Endothelial cell of umbilical vein (primary cell): Measurements from ENCODE around the gene GATA2. TPM values are rescaled to one million over a fixed set of nuclear protein-coding genes. Genes with fewer than 3 reads are reported as not detected.

Experiments
- BruUV-seq: library from RNA; stranded (reverse); fragments of 400-500 nt; replicated peaks from 2 replicates; lab custom pipeline; 2021; lab: Mats Ljungman, UMichigan
- CTCF ChIA-PET: fragments of 300-600, 350-600 bp; sonication (Branson Sonifier 250); formaldehyde crosslinking; loops from one replicate; lab custom pipeline; 2021; ENCODE audit warnings: antibody characterized with exemption, inconsistent platforms; lab: Charles Lee
- POLR2A ChIA-PET: fragments of 300-600, 350-600 bp; sonication (Branson Sonifier 250); formaldehyde crosslinking; loops from one replicate; lab custom pipeline; 2021; ENCODE audit warnings: antibody characterized with exemption, inconsistent platforms; lab: Charles Lee
- DNase-seq: peaks from one replicate; pipeline ENCODE4 v3.0.0-alpha.2; 2011; ENCODE audit warnings: low read depth, low spot score
- FAIRE-seq: peaks from 2 replicates; lab custom pipeline; 2011; peaks lifted over from hg19 to GRCh38; lab: Jason Lieb, UNC
- H2AFZ ChIP-seq: 2 replicates; pipeline ENCODE4 v1.6.0; 2012; ENCODE audit warnings: low read depth, low read length, control low read depth, inconsistent platforms
- H3K27ac ChIP-seq: 2 replicates; pipeline ENCODE4 v1.5.1; 2011; ENCODE audit warnings: low read depth, mild to moderate bottlenecking, control low read depth, low read length, moderate library complexity; ENCODE audit not compliant: insufficient read depth
- H3K27me3 ChIP-seq, 2 experiments: 2 replicates each; pipeline versions ENCODE4 v1.6.0 to v1.6.1; 2011; ENCODE audit warnings: low read length in 2 of 2, mixed read lengths in 1 of 2; ENCODE audit not compliant: control insufficient read depth in 2 of 2, insufficient read depth in 2 of 2
- H3K36me3 ChIP-seq, 2 experiments: 2 replicates in 1 of 2; 3 replicates in 1 of 2; pipeline ENCODE4 v1.5.1; 2011; ENCODE audit warnings: low read length in 2 of 2, mild to moderate bottlenecking in 1 of 2, moderate library complexity in 1 of 2; ENCODE audit not compliant: control insufficient read depth in 2 of 2, insufficient read depth in 2 of 2; ENCODE audit errors: extremely low read depth in 1 of 2
- H3K4me1 ChIP-seq: 3 replicates; pipeline ENCODE4 v1.5.1; 2011; ENCODE audit warnings: mild to moderate bottlenecking, low read length; ENCODE audit not compliant: control insufficient read depth, insufficient read depth; ENCODE audit errors: extremely low read depth
- H3K4me2 ChIP-seq: 2 replicates; pipeline ENCODE4 v1.6.1; 2011; ENCODE audit warnings: low read length, control low read depth, mixed read lengths; ENCODE audit not compliant: insufficient read depth
- H3K4me3 ChIP-seq, 3 experiments: fragments of 200-600 bp in 1 of 3; sonication (generic), shearing (Covaris generic) in 1 of 3; replicated peaks in 1 of 3; 2 replicates each; pipeline ENCODE4 v1.5.1; 2011 to 2016; ENCODE audit warnings: control low read depth in 3 of 3, low read length in 3 of 3, mild to moderate bottlenecking in 2 of 3, inconsistent platforms in 1 of 3, low read depth in 1 of 3, moderate library complexity in 1 of 3; ENCODE audit not compliant: insufficient read depth in 1 of 3
- H3K79me2 ChIP-seq: 2 replicates; pipeline ENCODE4 v1.6.0; 2012; ENCODE audit warnings: low read length, inconsistent platforms; ENCODE audit not compliant: control insufficient read depth, insufficient read depth
- H3K9ac ChIP-seq: replicated peaks from 2 replicates; pipeline ENCODE3; 2011; ENCODE audit warnings: low read length, control low read depth; ENCODE audit not compliant: insufficient read depth; ENCODE audit errors: extremely low read depth
- H3K9me1 ChIP-seq: replicated peaks from 3 replicates; pipeline ENCODE4 v1.6.0; 2011; ENCODE audit warnings: mild to moderate bottlenecking, low read length; ENCODE audit not compliant: control insufficient read depth, insufficient read depth; ENCODE audit errors: extremely low read depth
- H3K9me3 ChIP-seq: replicated peaks from 2 replicates; pipeline ENCODE4 v1.5.1; 2012; ENCODE audit warnings: low read length, inconsistent platforms; ENCODE audit not compliant: control insufficient read depth, insufficient read depth
- H4K20me1 ChIP-seq: replicated peaks from 2 replicates; pipeline ENCODE3; 2011; ENCODE audit warnings: mild to moderate bottlenecking, low read length; ENCODE audit not compliant: control insufficient read depth, insufficient read depth; ENCODE audit errors: extremely low read depth
- EZH2 ChIP-seq: IDR thresholded peaks from 2 replicates; pipeline ENCODE4 v1.6.1; 2012; ENCODE audit warnings: borderline replicate concordance, low read depth, mild to moderate bottlenecking, moderate library complexity, low read length, inconsistent platforms; ENCODE audit not compliant: severe bottlenecking
- FOS ChIP-seq: IDR thresholded peaks from 2 replicates; pipeline ENCODE4 v1.6.1; 2011; ENCODE audit warnings: mild to moderate bottlenecking, low read length, moderate library complexity, borderline replicate concordance; ENCODE audit not compliant: insufficient read depth
- GATA2 ChIP-seq: IDR thresholded peaks from 2 replicates; pipeline ENCODE4 v1.7.0; 2011; ENCODE audit warnings: low read depth, mild to moderate bottlenecking, moderate library complexity, mixed read lengths, low read length; ENCODE audit not compliant: insufficient read length, insufficient read depth
- JUN ChIP-seq: IDR thresholded peaks from 2 replicates; pipeline ENCODE4 v1.6.1; 2011; ENCODE audit warnings: borderline replicate concordance, low read depth; ENCODE audit not compliant: insufficient read length, insufficient read depth
- MYC ChIP-seq: IDR thresholded peaks from one replicate; pipeline ENCODE4 v1.6.1; 2011; ENCODE audit warnings: mild to moderate bottlenecking, low read depth, low read length
- POLR2A ChIP-seq: IDR thresholded peaks from 2 replicates; pipeline ENCODE4 v1.6.1; 2012; ENCODE audit warnings: low read depth, mild to moderate bottlenecking, control low read depth, low read length
- POLR2AphosphoS5 ChIP-seq: IDR thresholded peaks from 2 replicates; pipeline ENCODE4 v1.6.1; 2012; ENCODE audit warnings: low read depth, mild to moderate bottlenecking, control low read depth, low read length, moderate library complexity; ENCODE audit not compliant: insufficient read depth
- dilution Hi-C: fragments of 300-500 bp; cut with MboI; formaldehyde crosslinking; loops from one replicate; pipeline ENCODE4 v1.15.0; 2019; ENCODE audit warnings: low sequenced_read_pairs; ENCODE audit not compliant: extremely low pct_ligation_motif_present
- intact Hi-C: fragments of 100-400 bp; cut with micrococcal nuclease; formaldehyde crosslinking; loops from one replicate; pipeline ENCODE4 v1.10.0; 2022
- polyA plus RNA-seq, 4 experiments: library from polyadenylated mRNA; depleted of rRNA in 3 of 4; stranded (reverse) in 3 of 4; unstranded in 1 of 4; fragments of >200 nt; gene quantifications; 2 replicates each; pipeline versions ENCODE4 v1.2.1 to v1.2.3, GENCODE V29; 2011 to 2012; ENCODE audit warnings: missing spikeins in 1 of 4
- total RNA-seq: library from RNA; stranded (reverse); gene quantifications from 2 replicates; pipeline ENCODE4 v1.2.3, GENCODE V29; 2021
- TF ChIP-seq, protein P1 (sequence below): IDR thresholded peaks from 2 replicates; pipeline ENCODE4 v1.6.1; 2011; ENCODE audit not compliant: insufficient read depth, insufficient read length
- TF ChIP-seq, protein P2 (sequence below), 2 donors: IDR thresholded peaks; 1 replicate in 1 of 2; 2 replicates in 1 of 2; pipeline ENCODE4 v1.5.1; 2011; ENCODE audit warnings: low read length in 2 of 2, mild to moderate bottlenecking in 2 of 2, moderate library complexity in 2 of 2, control low read depth in 1 of 2, inconsistent platforms in 1 of 2, low read depth in 1 of 2; ENCODE audit not compliant: insufficient read depth in 1 of 2; ENCODE audit errors: extremely low read depth in 1 of 2

The GATA2 gene
- total and polyA plus RNA-seq, 2 donors (not counting 3 experiments of a cell fraction or from before 2014, with no cell fraction given) = 28.8 to 62.2 TPM

DNA sequence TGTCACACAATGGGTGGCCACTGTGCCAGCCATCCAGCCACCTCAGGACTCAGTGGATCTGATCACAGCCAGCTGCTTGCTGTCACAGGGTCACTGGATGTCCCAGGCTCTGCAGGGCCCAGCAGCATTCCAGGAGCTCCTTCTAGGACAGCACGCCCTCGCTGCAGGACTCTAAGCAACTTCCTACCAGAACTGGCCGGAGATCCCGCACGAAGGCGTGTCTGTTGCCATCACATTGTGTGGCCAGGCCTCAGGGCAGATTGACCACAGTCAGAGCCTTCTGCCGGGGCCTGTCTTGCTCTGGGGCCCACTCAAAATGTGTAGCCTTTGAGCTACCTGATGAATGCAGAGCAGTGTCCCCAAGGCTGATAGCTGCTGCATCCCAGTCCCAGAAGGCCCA is 50.9 kb downstream of the GATA2 start:
- ChIA-PET CTCF (interaction anchor here (1.0 to 2.3 kb wide), 4 partner anchors 9 to 142 kb away, joined by 3 to 8 read pairs (median 4); no protein-coding TSS in a partner anchor), POLR2A (no interaction called here)
- no peaks in the 10 kb centered on the region for H3K9me1 ChIP-seq
- no peaks in the 10 kb centered on the region for H3K9me3 ChIP-seq
- no peak for TF ChIP-seq POLR2AphosphoS5
- TF ChIP-seq MYC = no peak
- TF ChIP-seq POLR2A = no peak
- no peak for TF ChIP-seq JUN
- no peak for TF ChIP-seq FOS
- FAIRE-seq (no peak), DNase-seq (no peak)
- no peaks in the 10 kb centered on the region for H3K4me1 ChIP-seq
- H3K36me3 ChIP-seq = no peaks in the 10 kb centered on the region
- no peaks in the 10 kb centered on the region for H4K20me1 ChIP-seq
- no peak overlapping the region for H2AFZ ChIP-seq
- BruUV-seq = no TSS peak
- H3K9ac ChIP-seq = no peak overlapping the region
- H3K4me2 ChIP-seq = no peak overlapping the region
- H3K79me2 ChIP-seq = no peaks in the 10 kb centered on the region
- H3K4me3 ChIP-seq = no peak overlapping the region
- H3K27ac ChIP-seq = no peak overlapping the region
- peaks cover 0 to 9% of the 10 kb centered on the region in 2 experiments for H3K27me3 ChIP-seq
- intact Hi-C loops (no loop called here), dilution Hi-C loops (loop anchor here (25.0 kb wide), 1 partner anchor 145 kb away; no protein-coding TSS in a partner anchor)

DNA sequence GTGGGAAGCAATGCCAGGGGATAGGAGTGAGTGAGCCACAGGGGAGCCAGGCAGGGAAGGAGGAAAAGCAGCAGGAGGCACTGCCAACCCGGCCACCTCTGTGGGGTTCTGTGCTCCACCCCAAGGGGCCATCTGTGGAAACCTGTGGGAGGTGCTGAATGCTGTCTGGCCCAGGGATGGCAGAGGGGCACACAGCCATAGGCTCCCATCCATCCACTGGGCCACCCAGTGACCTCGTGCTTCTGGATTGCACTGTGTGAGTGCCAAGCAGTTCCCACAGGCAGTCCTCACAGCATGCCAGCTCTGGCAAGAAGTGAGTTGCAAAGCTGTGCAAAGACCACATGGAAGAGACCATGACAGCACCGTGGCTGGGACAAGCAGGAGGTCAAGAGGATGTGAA is 53.8 kb downstream of the GATA2 start:
- DNase-seq = no peak

More for the DNA sequence above, 53.8 kb downstream of the GATA2 start:
- Histone ChIP-seq H2AFZ (no peak overlapping the region), H3K4me1 (no peaks in the 10 kb centered on the region), H3K4me2 (no peak overlapping the region), H3K27ac (no peak overlapping the region), H3K27me3 (peaks cover 8 to 19% of the 10 kb centered on the region in 2 experiments), H3K9me3 (no peaks in the 10 kb centered on the region), H3K9me1 (no peaks in the 10 kb centered on the region), H3K79me2 (no peaks in the 10 kb centered on the region), H3K9ac (no peak overlapping the region), H3K4me3 (no peak overlapping the region), H3K36me3 (no peaks in the 10 kb centered on the region), H4K20me1 (no peaks in the 10 kb centered on the region)
- intact Hi-C loops (no loop called here), dilution Hi-C loops (loop anchor here (25.0 kb wide), 1 partner anchor 148 kb away; no protein-coding TSS in a partner anchor)
- BruUV-seq = no TSS peak
- ChIA-PET CTCF (interaction anchor here (0.7 to 2.6 kb wide), 5 partner anchors 19 to 269 kb away, joined by 3 to 8 read pairs (median 5); no protein-coding TSS in a partner anchor), POLR2A (no interaction called here)
- FAIRE-seq = no peak
- TF ChIP-seq JUN (no peak), POLR2A (no peak), MYC (no peak), FOS (no peak), EZH2 (no peak), GATA2 (no peak), POLR2AphosphoS5 (no peak)
- TF ChIP-seq, protein P1, sequence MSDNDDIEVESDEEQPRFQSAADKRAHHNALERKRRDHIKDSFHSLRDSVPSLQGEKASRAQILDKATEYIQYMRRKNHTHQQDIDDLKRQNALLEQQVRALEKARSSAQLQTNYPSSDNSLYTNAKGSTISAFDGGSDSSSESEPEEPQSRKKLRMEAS = no peak
- TF ChIP-seq, protein P2, sequence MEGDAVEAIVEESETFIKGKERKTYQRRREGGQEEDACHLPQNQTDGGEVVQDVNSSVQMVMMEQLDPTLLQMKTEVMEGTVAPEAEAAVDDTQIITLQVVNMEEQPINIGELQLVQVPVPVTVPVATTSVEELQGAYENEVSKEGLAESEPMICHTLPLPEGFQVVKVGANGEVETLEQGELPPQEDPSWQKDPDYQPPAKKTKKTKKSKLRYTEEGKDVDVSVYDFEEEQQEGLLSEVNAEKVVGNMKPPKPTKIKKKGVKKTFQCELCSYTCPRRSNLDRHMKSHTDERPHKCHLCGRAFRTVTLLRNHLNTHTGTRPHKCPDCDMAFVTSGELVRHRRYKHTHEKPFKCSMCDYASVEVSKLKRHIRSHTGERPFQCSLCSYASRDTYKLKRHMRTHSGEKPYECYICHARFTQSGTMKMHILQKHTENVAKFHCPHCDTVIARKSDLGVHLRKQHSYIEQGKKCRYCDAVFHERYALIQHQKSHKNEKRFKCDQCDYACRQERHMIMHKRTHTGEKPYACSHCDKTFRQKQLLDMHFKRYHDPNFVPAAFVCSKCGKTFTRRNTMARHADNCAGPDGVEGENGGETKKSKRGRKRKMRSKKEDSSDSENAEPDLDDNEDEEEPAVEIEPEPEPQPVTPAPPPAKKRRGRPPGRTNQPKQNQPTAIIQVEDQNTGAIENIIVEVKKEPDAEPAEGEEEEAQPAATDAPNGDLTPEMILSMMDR (IDR thresholded peaks at IDR 0.05; ENCODE audit: extremely low read depth in 1 of 2, insufficient read depth in 1 of 2, low read depth in 1 of 2, low read length in 2 of 2) = no peak
